GM11168 (cell line): ENCODE results near the gene AP1S3.

ENCODE experiments used
- in situ Hi-C: fragments of 300-500 bp; cut with MboI; formaldehyde crosslinking; loops from one replicate; pipeline ENCODE4 v1.12.0; 2022; ENCODE audit warnings: low sequenced_read_pairs; ENCODE audit not compliant: unreplicated experiment

AP1S3 gene

DNA sequence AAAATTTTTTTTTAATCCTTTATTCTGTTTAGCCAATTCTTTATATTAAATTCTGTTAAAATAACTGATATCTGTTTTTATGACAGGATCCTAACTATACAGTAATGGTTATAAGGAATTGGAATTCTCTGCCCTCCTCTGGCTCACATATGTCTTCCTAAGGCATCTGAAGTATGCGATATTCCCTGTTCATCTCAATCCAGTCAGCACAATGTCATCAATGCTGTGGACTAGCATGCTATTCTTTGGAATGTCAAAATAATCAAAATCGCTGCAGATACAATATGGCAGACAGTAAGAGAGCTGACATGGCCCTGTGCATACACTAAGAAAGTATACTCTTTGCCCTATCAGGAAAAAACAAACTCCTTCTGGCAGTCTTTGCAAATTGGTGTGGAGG lies 107.6 kb downstream of the AP1S3 start:
- in situ Hi-C loops, result loop anchor here (25.0 kb wide), 1 partner anchor 558 kb away; no protein-coding TSS in a partner anchor

DNA sequence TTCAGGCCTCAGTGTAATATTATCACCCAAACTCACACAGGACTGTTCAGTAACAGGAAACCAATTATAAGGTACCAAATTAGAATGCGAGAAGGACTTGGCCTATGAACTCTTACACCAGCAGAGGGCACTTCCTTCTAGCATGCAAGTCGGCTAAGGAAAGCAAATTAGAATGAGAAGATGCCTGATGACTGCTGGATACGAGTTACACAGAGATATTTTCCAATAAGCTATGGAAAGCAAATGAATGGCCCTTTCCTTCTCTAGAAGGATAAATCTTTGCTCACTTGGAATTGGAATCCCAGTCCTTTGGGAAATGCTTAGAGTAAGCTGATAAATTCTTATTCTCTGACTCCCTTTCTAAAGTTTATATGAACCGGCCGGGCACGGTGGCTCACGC lies 109.8 kb downstream of the AP1S3 start:
- in situ Hi-C loops, result loop anchor here (25.0 kb wide), 1 partner anchor 560 kb away; no protein-coding TSS in a partner anchor

DNA sequence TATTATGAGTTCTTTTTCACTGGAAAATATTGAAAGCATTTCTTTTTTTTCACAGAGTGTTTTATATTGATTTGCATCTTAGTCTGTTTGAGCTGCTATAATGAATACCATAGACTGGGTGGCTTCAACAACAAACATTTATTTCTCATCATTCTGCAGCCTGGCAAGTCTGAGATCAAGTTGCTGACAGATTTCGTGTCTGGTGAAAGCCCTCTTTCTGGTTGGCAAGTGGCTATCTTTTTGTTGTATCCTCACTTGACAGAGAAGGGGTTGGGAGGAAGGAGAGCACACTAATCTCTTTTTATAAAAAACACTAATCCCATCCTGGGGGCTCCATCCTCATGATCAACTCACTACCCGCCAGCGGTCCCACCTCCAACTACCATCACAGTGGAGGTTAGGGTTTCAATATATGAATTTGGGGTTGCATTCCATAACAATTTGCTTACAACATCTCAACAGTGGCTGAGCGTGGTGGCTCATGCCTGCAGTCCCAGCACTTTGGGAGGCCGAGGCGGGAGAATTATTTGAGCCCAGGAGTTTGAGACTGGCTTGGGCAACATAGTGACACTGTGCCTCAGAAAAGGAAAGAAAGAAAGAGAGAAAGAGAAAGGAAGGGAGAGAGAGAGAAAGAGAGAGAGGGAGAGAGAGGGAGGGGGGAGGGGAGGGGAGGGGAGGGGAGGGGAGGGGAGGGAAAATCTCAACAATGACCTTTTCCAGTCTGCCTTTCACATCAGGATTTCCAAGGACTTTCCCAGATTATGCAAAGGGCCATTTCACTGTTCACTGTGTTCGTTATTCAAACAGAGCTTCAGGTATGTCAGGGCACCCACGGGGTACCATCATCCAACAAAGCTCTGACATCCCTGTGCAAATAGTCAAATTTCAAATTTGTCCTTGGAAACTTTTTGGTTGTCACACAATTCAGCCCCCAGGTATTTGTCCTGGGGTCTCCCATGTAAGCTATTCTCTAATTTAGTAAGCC lies 111.1 kb downstream of the AP1S3 start:
- in situ Hi-C loops, result loop anchor here (25.0 kb wide), 1 partner anchor 561 kb away; no protein-coding TSS in a partner anchor

DNA sequence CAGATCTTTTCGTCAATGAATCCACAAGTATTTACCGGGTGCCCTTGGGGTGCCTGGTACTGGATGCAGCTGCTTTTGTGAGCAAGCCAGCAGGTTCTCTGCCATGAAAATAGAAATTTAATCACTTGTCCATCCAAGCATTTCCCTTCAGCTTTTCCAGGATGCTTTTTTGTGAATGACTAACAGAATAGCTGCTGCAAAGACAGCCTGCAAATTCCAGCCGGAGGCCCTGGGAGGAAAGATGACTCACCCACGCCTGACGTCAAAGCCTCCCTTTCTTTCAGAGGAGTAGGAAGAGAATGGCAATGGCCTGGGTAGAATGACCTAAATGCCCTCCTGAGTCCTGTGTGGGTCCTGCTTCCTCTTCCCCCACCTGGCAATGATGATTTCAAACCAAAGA lies 111.9 kb downstream of the AP1S3 start:
- in situ Hi-C loops, result loop anchor here (25.0 kb wide), 1 partner anchor 562 kb away; no protein-coding TSS in a partner anchor

DNA sequence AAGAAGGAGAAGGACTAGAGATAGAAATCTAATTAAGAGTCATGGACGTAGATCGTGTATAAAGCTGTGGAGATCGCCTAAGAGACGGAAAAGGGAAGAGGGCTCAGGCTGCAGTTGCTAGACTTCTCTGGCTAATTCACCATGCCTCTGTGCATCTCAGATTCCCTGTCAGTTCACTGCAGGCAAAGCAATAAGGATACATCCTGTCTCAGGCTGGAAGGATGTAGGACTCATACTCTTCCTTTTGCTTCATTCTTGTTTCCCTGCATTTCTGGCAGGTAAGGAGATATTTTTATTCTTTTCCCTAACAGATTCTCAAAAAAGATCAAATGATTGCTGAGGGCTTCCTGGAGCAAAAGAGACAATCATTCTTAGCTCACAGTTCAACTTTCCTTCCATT lies 112.5 kb downstream of the AP1S3 start:
- in situ Hi-C loops, result loop anchor here (25.0 kb wide), 1 partner anchor 562 kb away; no protein-coding TSS in a partner anchor

DNA sequence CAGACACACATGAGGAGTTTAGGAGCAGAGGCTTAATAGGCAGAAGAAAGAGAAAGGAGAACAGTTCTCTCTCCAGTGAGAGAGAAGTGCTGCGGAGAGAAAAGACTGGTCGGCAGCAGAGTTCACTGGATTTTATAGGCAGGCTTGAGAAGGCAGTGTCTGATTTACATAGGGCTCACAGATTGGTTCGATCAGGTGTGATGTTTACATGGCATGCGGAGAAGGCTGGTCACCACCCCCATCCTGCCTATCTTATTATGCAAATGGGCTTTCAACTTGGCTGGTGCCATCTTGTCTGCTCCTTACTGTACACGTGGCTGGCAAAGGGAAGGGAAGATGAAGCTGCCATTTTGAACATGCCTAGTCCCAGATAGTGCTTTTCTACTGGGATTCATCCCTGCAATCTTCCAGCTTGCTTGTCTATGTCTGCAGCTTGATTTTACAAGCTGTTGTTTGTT lies 113.4 kb downstream of the AP1S3 start:
- in situ Hi-C loops, result no loop called here

DNA sequence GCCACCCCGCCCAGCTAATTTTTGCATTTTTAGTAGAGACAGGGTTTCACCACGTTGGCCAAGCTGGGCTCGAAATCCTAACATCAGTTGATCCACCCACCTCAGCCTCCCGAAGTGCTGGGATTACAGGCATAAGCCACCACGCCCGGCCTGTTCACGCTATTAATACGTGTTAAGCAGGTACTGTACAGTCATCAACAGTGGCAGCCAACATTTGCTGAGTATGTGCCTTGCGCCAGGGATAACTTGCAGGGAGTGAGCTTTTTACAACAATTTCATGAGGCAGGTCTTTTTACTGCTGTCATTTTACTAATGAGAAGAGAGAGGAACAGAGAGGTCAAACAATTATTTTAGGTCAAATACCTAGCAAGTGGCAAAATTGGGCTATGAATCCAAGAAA lies 115.2 kb downstream of the AP1S3 start:
- in situ Hi-C loops, result no loop called here

DNA sequence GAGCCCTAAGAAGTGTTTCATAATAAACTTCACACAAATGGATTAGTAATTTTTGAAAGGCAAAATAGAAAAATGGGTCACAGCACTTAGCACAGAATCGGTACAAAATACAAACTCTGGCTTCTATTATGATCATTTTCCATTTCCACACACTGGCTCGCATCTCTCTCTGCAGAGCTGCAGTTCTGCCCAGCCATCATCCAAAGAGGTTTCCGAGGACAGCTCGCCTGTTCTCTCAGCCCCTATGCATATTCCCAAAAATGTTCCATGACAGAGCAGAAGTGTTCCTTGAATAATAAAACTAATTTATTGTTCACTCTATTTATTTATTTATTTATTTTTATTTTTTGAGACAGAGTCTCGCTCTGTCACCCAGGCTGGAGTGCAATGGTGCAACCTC lies 115.6 kb downstream of the AP1S3 start:
- in situ Hi-C loops, result no loop called here

DNA sequence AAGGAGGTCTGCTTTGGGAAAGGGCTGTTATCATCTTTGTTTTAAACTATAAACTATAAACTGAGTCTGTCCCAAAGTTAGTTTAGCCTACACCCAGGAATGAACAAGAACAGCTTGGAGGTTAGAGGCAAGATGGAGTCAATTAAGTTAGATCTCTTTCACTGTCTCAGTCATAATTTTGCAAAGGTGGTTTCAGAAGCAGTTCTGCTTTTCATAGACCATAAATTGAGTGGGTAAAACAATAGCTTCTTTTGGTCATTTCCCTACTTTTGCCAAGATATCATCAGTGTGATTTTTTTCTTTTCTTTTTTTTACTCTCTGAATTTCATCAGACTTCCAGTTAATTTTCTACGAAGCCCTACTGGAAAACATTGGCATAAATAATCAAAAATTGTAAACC lies 117.0 kb downstream of the AP1S3 start:
- in situ Hi-C loops, result no loop called here

DNA sequence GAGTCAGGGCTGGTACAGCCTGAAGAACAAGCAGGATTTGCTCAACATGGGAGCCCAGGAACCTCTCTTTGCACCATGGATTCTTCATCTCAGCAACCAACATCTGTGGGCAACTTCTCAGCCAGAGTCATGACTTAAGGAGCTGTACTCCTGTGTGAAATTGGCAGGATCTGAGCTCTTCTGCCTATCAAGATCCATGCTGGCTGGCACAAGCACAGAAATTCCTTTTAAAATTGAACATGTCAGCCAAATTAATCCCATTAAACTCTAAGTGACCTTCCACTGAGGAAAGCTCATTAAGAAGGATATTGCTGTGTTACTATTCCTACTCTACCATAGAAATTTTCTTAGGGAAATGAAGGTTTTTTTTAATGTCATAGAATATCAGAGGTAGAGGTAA lies 124.7 kb downstream of the AP1S3 start:
- in situ Hi-C loops, result no loop called here

DNA sequence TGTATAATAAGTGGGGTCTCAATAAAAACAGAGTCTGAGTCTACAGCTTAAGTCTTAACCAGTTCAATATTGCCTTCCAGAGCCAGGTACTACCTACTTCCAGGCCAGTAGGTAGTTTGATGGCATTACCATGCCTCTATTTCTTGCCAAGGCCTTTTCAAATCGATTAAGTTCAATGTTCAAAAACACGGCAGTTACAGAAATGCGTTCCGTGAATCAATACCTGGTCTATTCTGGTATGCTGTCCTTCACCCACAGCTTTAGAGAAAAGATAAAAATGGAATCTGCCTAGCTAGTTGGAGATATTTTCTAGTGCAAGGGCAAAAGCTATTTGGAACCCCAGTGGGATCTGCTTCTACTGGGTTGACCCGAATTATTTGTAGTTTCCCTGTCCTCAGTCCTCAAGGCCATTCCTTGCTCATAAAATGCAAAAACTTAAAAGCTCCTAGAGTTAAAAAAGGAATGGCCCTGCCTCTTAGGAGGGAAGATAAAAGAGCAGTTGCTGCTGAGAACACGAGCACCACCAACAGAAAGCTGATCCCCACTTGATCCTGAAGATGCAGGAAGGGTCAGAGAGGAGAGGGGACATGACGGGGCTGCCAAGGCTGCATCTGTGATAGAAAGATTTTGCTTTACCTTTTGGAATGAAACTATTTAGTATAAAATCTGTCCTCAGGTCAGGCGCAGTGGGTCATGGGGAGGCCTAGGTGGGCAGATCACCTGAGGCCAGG lies 125.6 kb downstream of the AP1S3 start:
- in situ Hi-C loops, result no loop called here
